OCI-LY1 (cell line): ENCODE results near the gene ZNF3.

Source experiments
- CTCF ChIP-seq: fragments of 200-600 bp; sonication (generic), shearing (Covaris generic); IDR thresholded peaks from 2 replicates; pipeline ENCODE4 v1.5.1; 2017; ENCODE audit warnings: mild to moderate bottlenecking, antibody characterized with exemption, low read length, moderate library complexity, mixed read lengths
- EZH2 ChIP-seq: fragments of 200-600 bp; sonication (generic), shearing (Covaris generic); IDR thresholded peaks from 2 replicates; pipeline ENCODE4 v1.8.0; 2017; ENCODE audit warnings: borderline replicate concordance, mixed run types, mild to moderate bottlenecking, antibody characterized with exemption, low read length, moderate library complexity, mixed read lengths

DNA sequence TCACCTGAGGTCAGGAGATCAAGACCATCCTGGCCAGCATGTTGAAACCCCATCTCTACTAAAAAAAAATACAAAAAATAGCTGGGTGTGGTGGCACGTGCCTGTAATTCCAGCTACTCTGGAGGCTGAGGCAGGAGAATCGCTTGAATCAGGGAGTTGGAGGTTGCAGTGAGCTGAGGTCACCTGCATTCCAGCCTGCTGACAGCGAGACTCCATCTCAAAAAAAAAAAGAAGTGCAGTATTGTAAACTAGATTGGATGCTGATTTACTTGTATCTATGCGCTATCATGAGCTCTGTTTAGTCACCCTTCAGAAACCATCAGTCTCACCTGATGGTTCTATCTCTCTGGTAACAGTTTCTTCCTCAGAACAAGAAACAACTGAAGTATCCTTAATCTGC lies 18.1 kb downstream of the ZNF3 start:
- TF ChIP-seq CTCF (no peak), EZH2 (no peak)
